OCI-LY7 (cell line): Measurements from ENCODE around the gene LSAMP. TPM values are rescaled to one million over a fixed set of nuclear protein-coding genes. Genes with fewer than 3 reads are reported as not detected.

ENCODE experiments used
- BruUV-seq: library from RNA; stranded (reverse); fragments of 400-500 nt; replicated peaks from 2 replicates; lab custom pipeline; 2021; lab: Mats Ljungman, UMichigan
- CTCF ChIA-PET: fragments of 300-600 bp; sonication (Branson Sonifier 250); formaldehyde crosslinking; loops from one replicate; lab custom pipeline; 2022; ENCODE audit warnings: antibody characterized with exemption; ENCODE audit not compliant: unreplicated experiment; lab: Charles Lee
- POLR2A ChIA-PET: fragments of 300-600 bp; sonication (Branson Sonifier 250); formaldehyde crosslinking; loops from one replicate; lab custom pipeline; 2022; ENCODE audit warnings: antibody characterized with exemption; lab: Charles Lee
- DNase-seq: peaks from one replicate; pipeline ENCODE4 v3.0.0-alpha.2; 2015; ENCODE audit warnings: low spot score
- H2AFZ ChIP-seq: fragments of 200-600 bp; sonication (generic), shearing (Covaris generic); 2 replicates; pipeline ENCODE4 v1.6.1; 2014; ENCODE audit warnings: mild to moderate bottlenecking, antibody characterized with exemption, low read length, moderate library complexity
- H3K27ac ChIP-seq: fragments of 200-600 bp; sonication (generic); 2 replicates; pipeline ENCODE4 v1.5.1; 2014; ENCODE audit warnings: mixed run types, low read depth, mild to moderate bottlenecking, moderate library complexity, low read length, inconsistent platforms; ENCODE audit not compliant: poor library complexity, severe bottlenecking
- H3K36me3 ChIP-seq: fragments of 200-600 bp; sonication (generic); 2 replicates; pipeline ENCODE4 v1.6.1; 2014; ENCODE audit warnings: mild to moderate bottlenecking, antibody characterized with exemption, low read length, moderate library complexity, mixed read lengths; ENCODE audit not compliant: insufficient read depth
- H3K4me1 ChIP-seq: fragments of 200-600 bp; sonication (generic); 2 replicates; pipeline ENCODE4 v1.5.1; 2014; ENCODE audit warnings: mild to moderate bottlenecking, low read length; ENCODE audit not compliant: insufficient read depth, poor library complexity, severe bottlenecking
- H3K4me2 ChIP-seq: fragments of 200-600 bp; sonication (generic); 2 replicates; pipeline ENCODE4 v1.6.1; 2014; ENCODE audit warnings: mild to moderate bottlenecking, low read length
- H3K4me3 ChIP-seq: fragments of 200-600 bp; sonication (generic); 2 replicates; pipeline ENCODE4 v1.5.1; 2014; ENCODE audit warnings: mild to moderate bottlenecking, low read depth, low read length; ENCODE audit not compliant: poor library complexity, severe bottlenecking
- H3K79me2 ChIP-seq: fragments of 200-600 bp; sonication (generic); 2 replicates; pipeline ENCODE4 v1.6.1; 2016; ENCODE audit warnings: low read depth, mild to moderate bottlenecking, low read length, moderate library complexity, mixed read lengths; ENCODE audit not compliant: insufficient read depth
- H3K9me2 ChIP-seq: fragments of 200-600 bp; sonication (generic); 2 replicates; pipeline ENCODE4 v1.6.1; 2016; ENCODE audit warnings: mild to moderate bottlenecking, low read length, mixed read lengths; ENCODE audit not compliant: insufficient read depth
- H3K9me3 ChIP-seq: fragments of 200-600 bp; sonication (generic); 2 replicates; pipeline ENCODE4 v1.6.1; 2014; ENCODE audit warnings: mild to moderate bottlenecking, mixed run types, low read length, mixed read lengths
- H4K20me1 ChIP-seq: fragments of 200-600 bp; sonication (generic); 2 replicates; pipeline ENCODE4 v1.6.1; 2014; ENCODE audit warnings: mild to moderate bottlenecking, antibody characterized with exemption, low read length, moderate library complexity, mixed read lengths; ENCODE audit not compliant: insufficient read depth
- CTCF ChIP-seq: fragments of 200-600 bp; sonication (generic); conservative IDR thresholded peaks from 2 replicates; pipeline ENCODE4 v1.5.1; 2014; ENCODE audit warnings: mild to moderate bottlenecking, antibody characterized with exemption, low read length, moderate library complexity, mixed read lengths
- EZH2phosphoT487 ChIP-seq: fragments of 200-600 bp; sonication (generic); IDR thresholded peaks from 2 replicates; pipeline ENCODE4 v1.6.1; 2018; ENCODE audit warnings: low read depth, borderline replicate concordance, mild to moderate bottlenecking, mixed run types, antibody characterized with exemption, low read length, moderate library complexity, mixed read lengths
- intact Hi-C: fragments of 100-400 bp; cut with micrococcal nuclease; formaldehyde crosslinking; loops from one replicate; pipeline ENCODE4 v1.10.0; 2022; ENCODE audit not compliant: unreplicated experiment
- total RNA-seq, 2 experiments: library from RNA; depleted of rRNA in 1 of 2; stranded (reverse); fragments of >200 nt in 1 of 2; shearing (Covaris generic) in 1 of 2; gene quantifications; 2 replicates each; pipeline ENCODE4 v1.2.3, GENCODE V29; 2014 to 2022

Gene LSAMP
- total RNA-seq, 2 experiments from 2014 or later, result 1.4 TPM; not detected in 1

- no TSS peak for BruUV-seq
- POLR2A ChIA-PET, result no interaction called here
- H2AFZ ChIP-seq, result no peak overlapping the region
Observed at GRCh38 chr3:116065501-116065900, 379.8 kb downstream of the LSAMP start.

GRCh38 chr3:116064646-116065045, 380.6 kb downstream of the LSAMP start:
- CTCF ChIA-PET, result no interaction called here

More at GRCh38 chr3:116065501-116065900, 379.8 kb downstream of the LSAMP start:
- H3K4me2 ChIP-seq, result no peak overlapping the region
- H3K4me1 ChIP-seq, result no peaks in the 10 kb centered on the region
- no peaks in the 10 kb centered on the region for H3K9me2 ChIP-seq
- DNase-seq, result no peak
- no peaks in the 10 kb centered on the region for H3K79me2 ChIP-seq
- TF ChIP-seq CTCF, result no peak
- no peak for TF ChIP-seq EZH2phosphoT487
- intact Hi-C loops, result no loop called here
- H4K20me1 ChIP-seq, result no peaks in the 10 kb centered on the region
- CTCF ChIA-PET, result no interaction called here
- no peaks in the 10 kb centered on the region for H3K36me3 ChIP-seq
- H3K9me3 ChIP-seq, result no peaks in the 10 kb centered on the region
- H3K4me3 ChIP-seq, result no peak overlapping the region
- no peak overlapping the region for H3K27ac ChIP-seq

More at GRCh38 chr3:116064646-116065045, 380.6 kb downstream of the LSAMP start:
- Histone ChIP-seq H3K4me3 (no peak overlapping the region), H3K4me2 (no peak overlapping the region), H3K27ac (no peak overlapping the region), H3K9me2 (no peaks in the 10 kb centered on the region), H3K9me3 (no peaks in the 10 kb centered on the region), H4K20me1 (no peaks in the 10 kb centered on the region), H3K79me2 (no peaks in the 10 kb centered on the region), H2AFZ (no peak overlapping the region), H3K36me3 (no peaks in the 10 kb centered on the region), H3K4me1 (no peaks in the 10 kb centered on the region)
- intact Hi-C loops, result no loop called here
- BruUV-seq, result no TSS peak
- no peak for DNase-seq
- POLR2A ChIA-PET, result no interaction called here
- TF ChIP-seq CTCF (no peak), EZH2phosphoT487 (no peak)
